K562 (cell line): ENCODE data around the gene NUP210. TPM values are rescaled to one million over a fixed set of nuclear protein-coding genes. Genes with fewer than 3 reads are reported as not detected.

Source experiments
- BRCA1 ChIP-seq, 2 experiments: fragments of 450-650 bp in 1 of 2; sonication (generic) in 1 of 2; formaldehyde crosslinking in 1 of 2; IDR thresholded peaks; 2 replicates each; pipeline versions ENCODE4 v1.5.0 to v1.6.1; 2017 to 2020; ENCODE audit warnings: mild to moderate bottlenecking in 1 of 2, missing genetic modification reagents in 1 of 2
- CCNT2 ChIP-seq: IDR thresholded peaks from 2 replicates; pipeline ENCODE4 v1.6.1; 2011; ENCODE audit warnings: borderline replicate concordance, low read depth, mild to moderate bottlenecking, moderate library complexity, mixed read lengths, low read length; ENCODE audit not compliant: insufficient read length; ENCODE audit errors: extremely low read depth
- HIVEP1 ChIP-seq: fragments of 250-450 bp; sonication (Bioruptor Pico); IDR thresholded peaks from 2 replicates; pipeline ENCODE4 v1.4.0; 2020; ENCODE audit warnings: mild to moderate bottlenecking
- HNRNPUL1 ChIP-seq: fragments of 200-400 bp; formaldehyde crosslinking; IDR thresholded peaks from 2 replicates; pipeline ENCODE4 v1.6.1; 2017; ENCODE audit warnings: low read length
- JUND ChIP-seq, 2 experiments: IDR thresholded peaks; 2 replicates in 1 of 2; 3 replicates in 1 of 2; pipeline ENCODE4 v1.6.1; 2011; ENCODE audit warnings: borderline replicate concordance in 2 of 2, low read depth in 2 of 2, low read length in 2 of 2, improper control_type of control experiment in 1 of 2, missing biosample characterization in 1 of 2, missing genetic modification characterization in 1 of 2, missing genetic modification reagents in 1 of 2
- RBFOX2 ChIP-seq: fragments of 200-400 bp; formaldehyde crosslinking; IDR thresholded peaks from 2 replicates; pipeline ENCODE4 v1.6.1; 2017; ENCODE audit warnings: low read depth, mild to moderate bottlenecking, low read length, moderate library complexity
- RBM15 ChIP-seq: fragments of 200-400 bp; formaldehyde crosslinking; IDR thresholded peaks from 2 replicates; pipeline ENCODE4 v1.6.1; 2018; ENCODE audit warnings: mild to moderate bottlenecking, low read length, moderate library complexity; ENCODE audit not compliant: insufficient read depth
- SMARCA5 ChIP-seq: fragments of 450-650 bp; IDR thresholded peaks from 2 replicates; pipeline ENCODE4 v1.6.1; 2016
- TARDBP ChIP-seq: fragments of 450-650 bp; IDR thresholded peaks from 2 replicates; pipeline ENCODE4 v1.6.1; 2016
- ZBED1 ChIP-seq: IDR thresholded peaks from 2 replicates; pipeline ENCODE4 v1.6.1; 2014
- ZNF41 ChIP-seq: fragments of 250-450 bp; sonication (Bioruptor Pico); conservative IDR thresholded peaks from 2 replicates; pipeline ENCODE4 v1.4.0; 2020; ENCODE audit warnings: mild to moderate bottlenecking
- ZNF444 ChIP-seq: fragments of 250-450 bp; sonication (Bioruptor Pico); IDR thresholded peaks from 2 replicates; pipeline ENCODE4 v1.4.0; 2020; ENCODE audit warnings: mild to moderate bottlenecking, moderate library complexity
- ZNF668 ChIP-seq: fragments of 250-450 bp; sonication (Bioruptor Pico); IDR thresholded peaks from 2 replicates; pipeline ENCODE4 v1.8.0; 2022; ENCODE audit warnings: mild to moderate bottlenecking, inconsistent platforms
- ZNF696 ChIP-seq: fragments of 250-450 bp; sonication (Bioruptor Pico); conservative IDR thresholded peaks from 2 replicates; pipeline ENCODE4 v1.4.0; 2020; ENCODE audit warnings: mild to moderate bottlenecking, moderate library complexity
- polyA plus RNA-seq, 8 experiments: library from polyadenylated mRNA; depleted of rRNA in 4 of 8; stranded (reverse) in 5 of 8; unstranded in 3 of 8; fragments of >200 nt; fragmentation: Nextera tagmentation in 2 of 8; fragmentation: Illumina TruSeq in 1 of 8; extraction: Ambion mirVana in 2 of 8; extraction: Trizol in 1 of 8; gene quantifications; 2 replicates each; pipeline versions ENCODE4 v1.2.1 to v1.2.3, GENCODE V29; 2011 to 2014; ENCODE audit warnings: inconsistent platforms in 1 of 8, missing spikeins in 1 of 8
- total RNA-seq, 7 experiments: library from RNA; depleted of rRNA in 6 of 7; stranded (reverse); fragments of >200 nt in 6 of 7; fragmentation: Illumina TruSeq in 2 of 7; extraction: Trizol in 2 of 7; gene quantifications; 2 replicates each; pipeline versions ENCODE4 v1.2.1 to v1.2.3, GENCODE V29; 2011 to 2021; ENCODE audit warnings: low replicate concordance in 1 of 7
- TF ChIP-seq, protein P1 (sequence below): fragments of 250-450 bp; sonication (Bioruptor Pico); IDR thresholded peaks from 2 replicates; pipeline ENCODE4 v1.5.0; 2020; ENCODE audit warnings: mild to moderate bottlenecking
- TF ChIP-seq, protein P2 (sequence below), 3 experiments: fragments of 200-800 bp in 1 of 3; fragments of 250-450 bp in 1 of 3; fragments of 450-650 bp in 1 of 3; sonication (Bioruptor Pico) in 1 of 3; sonication (Bioruptor generic) in 1 of 3; formaldehyde crosslinking in 1 of 3; IDR thresholded peaks; 2 replicates each; pipeline versions ENCODE4 v1.6.1 to v1.8.0; 2016 to 2022; ENCODE audit warnings: mild to moderate bottlenecking in 2 of 3, missing genetic modification characterization in 2 of 3, missing compliant biosample characterization in 1 of 3, moderate library complexity in 1 of 3
- TF ChIP-seq, protein P3 (sequence below): fragments of 450-650 bp; IDR thresholded peaks from 2 replicates; pipeline ENCODE4 v1.6.1; 2016; ENCODE audit warnings: antibody characterized with exemption
- TF ChIP-seq, protein P4 (sequence below): fragments of 150-350 bp; conservative IDR thresholded peaks from 2 replicates; pipeline ENCODE4 v1.6.1; 2014; ENCODE audit warnings: low read length

The NUP210 gene
- total and polyA plus RNA-seq, 9 of the 15 experiments (the other 6 are each of a cell fraction or from before 2014, with no cell fraction given), result 1.2 to 138 (median 44.0) TPM

DNA sequence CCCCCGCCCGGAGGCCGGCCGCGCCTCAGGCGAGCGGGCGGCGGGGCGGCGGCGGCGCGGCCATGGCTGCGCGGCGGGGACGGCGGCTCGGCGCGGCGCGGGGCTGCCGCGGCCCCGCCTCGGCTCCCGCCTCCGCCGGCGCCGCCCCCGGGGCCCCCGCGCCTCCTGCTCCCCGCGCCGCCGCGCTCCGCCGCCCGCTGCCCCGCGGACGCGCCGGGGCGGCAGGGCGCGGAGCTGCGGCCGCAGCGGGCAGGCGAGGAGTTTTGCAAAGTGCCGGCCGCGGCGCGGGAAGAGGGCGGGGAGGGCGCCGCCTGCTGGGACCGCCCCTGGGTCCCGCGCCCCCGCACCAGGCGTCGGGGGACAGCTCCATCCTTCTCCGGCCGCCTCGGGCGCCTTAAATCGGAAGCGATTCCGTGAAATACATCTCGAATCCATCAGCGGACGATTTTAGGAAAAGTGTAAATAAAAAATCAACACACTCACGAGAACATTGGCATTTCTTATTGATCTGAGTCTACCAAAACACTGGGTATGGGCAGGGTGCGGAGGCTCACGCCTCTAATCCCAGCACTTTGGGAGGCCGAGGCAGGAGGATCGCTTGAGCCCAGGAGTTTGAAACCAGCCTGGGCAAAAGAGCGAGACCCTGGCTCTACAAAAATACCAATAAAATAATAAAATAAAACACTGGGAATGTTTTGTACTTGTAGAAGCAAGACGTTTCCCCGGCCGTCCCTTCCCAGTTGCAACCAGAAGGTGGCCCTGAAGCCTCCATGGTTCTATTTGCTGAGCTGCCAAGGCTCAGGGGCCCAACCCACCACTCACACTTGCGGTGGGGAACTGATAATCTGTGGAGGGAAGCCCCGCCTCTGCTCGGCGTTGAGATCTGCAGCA, 136.9 kb downstream of the NUP210 start (continued):
- TF ChIP-seq, protein P1, sequence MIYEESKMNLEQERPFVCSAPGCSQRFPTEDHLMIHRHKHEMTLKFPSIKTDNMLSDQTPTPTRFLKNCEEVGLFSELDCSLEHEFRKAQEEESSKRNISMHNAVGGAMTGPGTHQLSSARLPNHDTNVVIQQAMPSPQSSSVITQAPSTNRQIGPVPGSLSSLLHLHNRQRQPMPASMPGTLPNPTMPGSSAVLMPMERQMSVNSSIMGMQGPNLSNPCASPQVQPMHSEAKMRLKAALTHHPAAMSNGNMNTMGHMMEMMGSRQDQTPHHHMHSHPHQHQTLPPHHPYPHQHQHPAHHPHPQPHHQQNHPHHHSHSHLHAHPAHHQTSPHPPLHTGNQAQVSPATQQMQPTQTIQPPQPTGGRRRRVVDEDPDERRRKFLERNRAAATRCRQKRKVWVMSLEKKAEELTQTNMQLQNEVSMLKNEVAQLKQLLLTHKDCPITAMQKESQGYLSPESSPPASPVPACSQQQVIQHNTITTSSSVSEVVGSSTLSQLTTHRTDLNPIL (CRISPR knock-in tag), result no peak
- no peak for TF ChIP-seq BRCA1 (IDR thresholded peaks at IDR 0.05)
- no peak for TF ChIP-seq BRCA1 (CRISPR knock-in tag; IDR thresholded peaks at IDR 0.05)
- TF ChIP-seq, protein P2, sequence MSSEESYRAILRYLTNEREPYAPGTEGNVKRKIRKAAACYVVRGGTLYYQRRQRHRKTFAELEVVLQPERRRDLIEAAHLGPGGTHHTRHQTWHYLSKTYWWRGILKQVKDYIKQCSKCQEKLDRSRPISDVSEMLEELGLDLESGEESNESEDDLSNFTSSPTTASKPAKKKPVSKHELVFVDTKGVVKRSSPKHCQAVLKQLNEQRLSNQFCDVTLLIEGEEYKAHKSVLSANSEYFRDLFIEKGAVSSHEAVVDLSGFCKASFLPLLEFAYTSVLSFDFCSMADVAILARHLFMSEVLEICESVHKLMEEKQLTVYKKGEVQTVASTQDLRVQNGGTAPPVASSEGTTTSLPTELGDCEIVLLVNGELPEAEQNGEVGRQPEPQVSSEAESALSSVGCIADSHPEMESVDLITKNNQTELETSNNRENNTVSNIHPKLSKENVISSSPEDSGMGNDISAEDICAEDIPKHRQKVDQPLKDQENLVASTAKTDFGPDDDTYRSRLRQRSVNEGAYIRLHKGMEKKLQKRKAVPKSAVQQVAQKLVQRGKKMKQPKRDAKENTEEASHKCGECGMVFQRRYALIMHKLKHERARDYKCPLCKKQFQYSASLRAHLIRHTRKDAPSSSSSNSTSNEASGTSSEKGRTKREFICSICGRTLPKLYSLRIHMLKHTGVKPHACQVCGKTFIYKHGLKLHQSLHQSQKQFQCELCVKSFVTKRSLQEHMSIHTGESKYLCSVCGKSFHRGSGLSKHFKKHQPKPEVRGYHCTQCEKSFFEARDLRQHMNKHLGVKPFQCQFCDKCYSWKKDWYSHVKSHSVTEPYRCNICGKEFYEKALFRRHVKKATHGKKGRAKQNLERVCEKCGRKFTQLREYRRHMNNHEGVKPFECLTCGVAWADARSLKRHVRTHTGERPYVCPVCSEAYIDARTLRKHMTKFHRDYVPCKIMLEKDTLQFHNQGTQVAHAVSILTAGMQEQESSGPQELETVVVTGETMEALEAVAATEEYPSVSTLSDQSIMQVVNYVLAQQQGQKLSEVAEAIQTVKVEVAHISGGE (CRISPR knock-in tag; IDR thresholded peaks at IDR 0.05), result no peak
- no peak for TF ChIP-seq HIVEP1 (CRISPR knock-in tag)
- no peak for TF ChIP-seq ZNF41 (CRISPR knock-in tag)
- 0 out of 2 replicates have a peak, but pooled peaks have one; percentile 18 for TF ChIP-seq JUND (IDR thresholded peaks at IDR 0.05; ENCODE audit: borderline replicate concordance, low read depth, low read length)
- TF ChIP-seq JUND (tag; IDR thresholded peaks at IDR 0.05; ENCODE audit: borderline replicate concordance, low read depth, low read length), result no peak
- 0 out of 2 replicates have a peak, but pooled peaks have one; percentile 32 for TF ChIP-seq RBFOX2
- TF ChIP-seq ZNF696 (CRISPR knock-in tag), result no peak
- TF ChIP-seq HNRNPUL1, result no peak
- TF ChIP-seq, protein P3, sequence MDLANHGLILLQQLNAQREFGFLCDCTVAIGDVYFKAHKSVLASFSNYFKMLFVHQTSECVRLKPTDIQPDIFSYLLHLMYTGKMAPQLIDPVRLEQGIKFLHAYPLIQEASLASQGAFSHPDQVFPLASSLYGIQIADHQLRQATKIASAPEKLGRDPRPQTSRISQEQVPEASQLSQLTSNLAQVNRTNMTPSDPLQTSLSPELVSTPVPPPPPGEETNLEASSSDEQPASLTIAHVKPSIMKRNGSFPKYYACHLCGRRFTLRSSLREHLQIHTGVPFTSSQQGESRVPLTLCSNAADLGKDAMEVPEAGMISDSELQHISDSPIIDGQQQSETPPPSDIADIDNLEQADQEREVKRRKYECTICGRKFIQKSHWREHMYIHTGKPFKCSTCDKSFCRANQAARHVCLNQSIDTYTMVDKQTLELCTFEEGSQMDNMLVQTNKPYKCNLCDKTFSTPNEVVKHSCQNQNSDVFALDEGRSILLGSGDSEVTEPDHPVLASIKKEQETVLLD, result no peak
- TF ChIP-seq RBM15, result no peak
- TF ChIP-seq ZNF668 (CRISPR knock-in tag), result no peak
- no peak for TF ChIP-seq ZBED1
- TF ChIP-seq ZNF444 (CRISPR knock-in tag), result no peak
- TF ChIP-seq, protein P4, sequence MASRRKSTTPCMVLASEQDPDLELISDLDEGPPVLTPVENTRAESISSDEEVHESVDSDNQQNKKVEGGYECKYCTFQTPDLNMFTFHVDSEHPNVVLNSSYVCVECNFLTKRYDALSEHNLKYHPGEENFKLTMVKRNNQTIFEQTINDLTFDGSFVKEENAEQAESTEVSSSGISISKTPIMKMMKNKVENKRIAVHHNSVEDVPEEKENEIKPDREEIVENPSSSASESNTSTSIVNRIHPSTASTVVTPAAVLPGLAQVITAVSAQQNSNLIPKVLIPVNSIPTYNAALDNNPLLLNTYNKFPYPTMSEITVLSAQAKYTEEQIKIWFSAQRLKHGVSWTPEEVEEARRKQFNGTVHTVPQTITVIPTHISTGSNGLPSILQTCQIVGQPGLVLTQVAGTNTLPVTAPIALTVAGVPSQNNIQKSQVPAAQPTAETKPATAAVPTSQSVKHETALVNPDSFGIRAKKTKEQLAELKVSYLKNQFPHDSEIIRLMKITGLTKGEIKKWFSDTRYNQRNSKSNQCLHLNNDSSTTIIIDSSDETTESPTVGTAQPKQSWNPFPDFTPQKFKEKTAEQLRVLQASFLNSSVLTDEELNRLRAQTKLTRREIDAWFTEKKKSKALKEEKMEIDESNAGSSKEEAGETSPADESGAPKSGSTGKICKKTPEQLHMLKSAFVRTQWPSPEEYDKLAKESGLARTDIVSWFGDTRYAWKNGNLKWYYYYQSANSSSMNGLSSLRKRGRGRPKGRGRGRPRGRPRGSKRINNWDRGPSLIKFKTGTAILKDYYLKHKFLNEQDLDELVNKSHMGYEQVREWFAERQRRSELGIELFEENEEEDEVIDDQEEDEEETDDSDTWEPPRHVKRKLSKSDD, result no peak
- TF ChIP-seq SMARCA5, result no peak
- no peak for TF ChIP-seq TARDBP
- TF ChIP-seq CCNT2, result peak; percentile 67
